Measurements from ENCODE around the gene TARBP1. TPM values are rescaled to one million over a fixed set of nuclear protein-coding genes. Genes with fewer than 3 reads are reported as not detected.

Gene TARBP1
- total RNA-seq, 1 experiment from 2014 or later: 45.5 TPM

DNA sequence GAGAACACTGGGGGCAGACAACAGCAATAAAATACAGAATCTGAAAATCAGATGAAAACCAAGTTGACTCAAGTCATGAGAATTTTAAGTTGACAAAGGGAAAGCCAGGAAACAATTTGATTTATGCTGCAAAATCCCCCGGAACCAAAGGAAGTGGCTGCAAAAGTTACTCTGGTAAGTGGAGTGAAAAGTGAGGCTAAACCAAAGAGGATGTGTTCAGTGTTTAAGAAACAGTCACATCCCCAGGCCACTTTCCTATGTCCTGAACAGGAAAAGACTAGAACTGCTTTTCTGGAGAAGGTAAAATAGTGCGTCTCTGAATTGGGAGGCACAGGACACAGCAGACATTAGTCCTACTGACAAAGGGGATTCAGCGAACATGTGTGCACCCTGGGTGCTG, 5.9 kb downstream of the TARBP1 start:
- peak overlapping the region; percentile 16 for H3K27ac Mint-ChIP-seq (ENCODE audit: low read depth, unreplicated experiment)
- ChIA-PET CTCF (interaction anchor here (1.2 kb wide), 1 partner anchor 12 kb away, joined by 3 read pairs; no protein-coding TSS in a partner anchor), POLR2A (interaction anchor here (0.9 to 1.9 kb wide), 3 partner anchors 7 to 357 kb away, joined by 3 to 5 read pairs (median 3); no protein-coding TSS in a partner anchor)
- no peaks in the 10 kb centered on the region for H3K27me3 Mint-ChIP-seq (ENCODE audit: insufficient read depth, unreplicated experiment)
- no peaks in the 10 kb centered on the region for H3K9me3 Mint-ChIP-seq (ENCODE audit: unreplicated experiment)
- peaks cover 34% of the 10 kb centered on the region for H3K4me1 Mint-ChIP-seq (ENCODE audit: insufficient read depth, unreplicated experiment)
- no TSS peak for BruUV-seq (replicated peaks)
- DNase-seq (ENCODE audit: unreplicated experiment): no peak
- intact Hi-C loops (cut with micrococcal nuclease): loop anchor here (10.0 kb wide), 2 partner anchors 148 to 692 kb away; partner anchors contain the start of gene RBM34
- H3K4me3 Mint-ChIP-seq (ENCODE audit: unreplicated experiment): no peak overlapping the region
- peaks cover 46% of the 10 kb centered on the region for H3K36me3 Mint-ChIP-seq (ENCODE audit: insufficient read depth, unreplicated experiment)
- TF ChIP-seq, protein P1, sequence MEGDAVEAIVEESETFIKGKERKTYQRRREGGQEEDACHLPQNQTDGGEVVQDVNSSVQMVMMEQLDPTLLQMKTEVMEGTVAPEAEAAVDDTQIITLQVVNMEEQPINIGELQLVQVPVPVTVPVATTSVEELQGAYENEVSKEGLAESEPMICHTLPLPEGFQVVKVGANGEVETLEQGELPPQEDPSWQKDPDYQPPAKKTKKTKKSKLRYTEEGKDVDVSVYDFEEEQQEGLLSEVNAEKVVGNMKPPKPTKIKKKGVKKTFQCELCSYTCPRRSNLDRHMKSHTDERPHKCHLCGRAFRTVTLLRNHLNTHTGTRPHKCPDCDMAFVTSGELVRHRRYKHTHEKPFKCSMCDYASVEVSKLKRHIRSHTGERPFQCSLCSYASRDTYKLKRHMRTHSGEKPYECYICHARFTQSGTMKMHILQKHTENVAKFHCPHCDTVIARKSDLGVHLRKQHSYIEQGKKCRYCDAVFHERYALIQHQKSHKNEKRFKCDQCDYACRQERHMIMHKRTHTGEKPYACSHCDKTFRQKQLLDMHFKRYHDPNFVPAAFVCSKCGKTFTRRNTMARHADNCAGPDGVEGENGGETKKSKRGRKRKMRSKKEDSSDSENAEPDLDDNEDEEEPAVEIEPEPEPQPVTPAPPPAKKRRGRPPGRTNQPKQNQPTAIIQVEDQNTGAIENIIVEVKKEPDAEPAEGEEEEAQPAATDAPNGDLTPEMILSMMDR (IDR thresholded peaks at IDR 0.05; ENCODE audit: unreplicated experiment): no peak

- ChIA-PET POLR2A (interaction anchor here (0.7 to 1.3 kb wide), 3 partner anchors 9 to 283 kb away, joined by 3 to 9 read pairs (median 3); partner anchors contain the start of gene TARBP1), CTCF (interaction anchor here (0.6 to 1.4 kb wide), 8 partner anchors 8 to 588 kb away, joined by 3 to 5 read pairs (median 3); no protein-coding TSS in a partner anchor)
- Mint-ChIP-seq H3K4me3 (ENCODE audit: unreplicated experiment) (no peak overlapping the region), H3K4me1 (ENCODE audit: insufficient read depth, unreplicated experiment) (peaks cover 15% of the 10 kb centered on the region), H3K27ac (ENCODE audit: low read depth, unreplicated experiment) (peak overlapping the region; percentile 7), H3K36me3 (ENCODE audit: insufficient read depth, unreplicated experiment) (peaks cover 82% of the 10 kb centered on the region), H3K9me3 (ENCODE audit: unreplicated experiment) (no peaks in the 10 kb centered on the region), H3K27me3 (ENCODE audit: insufficient read depth, unreplicated experiment) (no peaks in the 10 kb centered on the region)
- BruUV-seq (replicated peaks): no TSS peak
- DNase-seq (ENCODE audit: unreplicated experiment): no peak
- TF ChIP-seq, protein P1 (IDR thresholded peaks at IDR 0.05; ENCODE audit: unreplicated experiment): no peak
- intact Hi-C loops (cut with micrococcal nuclease): no loop called here
These were observed 9.6 kb downstream of the TARBP1 start for GRCh38 chr1:234469376-234469775.

DNA sequence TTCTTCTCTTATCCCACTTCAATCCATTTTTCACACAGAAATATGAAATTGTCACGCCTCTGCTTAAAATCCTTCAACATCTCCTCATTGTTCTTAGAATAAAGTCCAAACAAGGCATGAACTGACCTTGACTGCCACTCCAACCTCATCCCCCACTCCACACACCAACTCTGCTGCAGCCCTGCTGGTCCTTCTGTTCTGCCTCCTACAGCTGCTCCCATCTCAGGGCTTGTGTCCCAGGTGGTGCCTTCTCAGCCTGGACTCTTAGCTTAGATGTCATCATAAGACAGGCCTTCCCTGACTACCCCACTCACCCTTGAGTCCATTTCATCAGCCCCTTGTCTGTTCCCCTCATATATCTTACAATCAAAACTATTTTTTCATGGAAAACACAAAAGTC, 10.4 kb downstream of the TARBP1 start:
- no peak for DNase-seq (ENCODE audit: unreplicated experiment)
- no peak overlapping the region for H3K27ac Mint-ChIP-seq (ENCODE audit: low read depth, unreplicated experiment)
- TF ChIP-seq, protein P1 (IDR thresholded peaks at IDR 0.05; ENCODE audit: unreplicated experiment): no peak
- BruUV-seq (replicated peaks): no TSS peak
- H3K4me3 Mint-ChIP-seq (ENCODE audit: unreplicated experiment): no peak overlapping the region
- H3K4me1 Mint-ChIP-seq (ENCODE audit: insufficient read depth, unreplicated experiment): peaks cover 7% of the 10 kb centered on the region
- POLR2A ChIA-PET: interaction anchor here (1.3 kb wide), 2 partner anchors 9 to 10 kb away, joined by 4 to 9 read pairs; partner anchors contain the start of gene TARBP1
- no peaks in the 10 kb centered on the region for H3K9me3 Mint-ChIP-seq (ENCODE audit: unreplicated experiment)
- CTCF ChIA-PET: interaction anchor here (1.4 kb wide), 1 partner anchor 9 kb away, joined by 6 read pairs; no protein-coding TSS in a partner anchor
- intact Hi-C loops (cut with micrococcal nuclease): no loop called here
- peaks cover 78% of the 10 kb centered on the region for H3K36me3 Mint-ChIP-seq (ENCODE audit: insufficient read depth, unreplicated experiment)
- H3K27me3 Mint-ChIP-seq (ENCODE audit: insufficient read depth, unreplicated experiment): no peaks in the 10 kb centered on the region

DNA sequence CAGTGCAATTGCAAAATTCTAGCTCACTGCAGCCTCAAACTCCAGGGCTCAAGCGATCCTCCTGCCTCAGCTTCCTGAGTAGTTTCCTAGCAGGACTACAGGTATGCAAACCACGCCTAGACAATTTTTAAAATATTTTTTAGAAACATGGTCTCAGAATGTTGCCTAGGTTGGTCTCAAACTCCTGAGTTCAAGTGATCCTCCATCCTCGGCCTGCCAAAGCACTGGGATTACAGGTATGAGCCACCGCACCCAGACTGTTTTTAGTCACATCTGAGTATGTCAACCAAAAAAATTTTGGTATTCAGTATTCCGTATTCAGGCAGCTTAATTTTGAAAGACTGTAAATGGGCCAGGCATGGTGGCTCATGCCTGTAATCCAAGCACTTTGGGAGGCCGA, 11.2 kb downstream of the TARBP1 start:
- Mint-ChIP-seq H3K9me3 (ENCODE audit: unreplicated experiment) (no peaks in the 10 kb centered on the region), H3K27me3 (ENCODE audit: insufficient read depth, unreplicated experiment) (no peaks in the 10 kb centered on the region), H3K36me3 (ENCODE audit: insufficient read depth, unreplicated experiment) (peaks cover 81% of the 10 kb centered on the region), H3K4me1 (ENCODE audit: insufficient read depth, unreplicated experiment) (no peaks in the 10 kb centered on the region), H3K27ac (ENCODE audit: low read depth, unreplicated experiment) (no peak overlapping the region), H3K4me3 (ENCODE audit: unreplicated experiment) (no peak overlapping the region)
- TF ChIP-seq, protein P1 (IDR thresholded peaks at IDR 0.05; ENCODE audit: unreplicated experiment): no peak
- ChIA-PET POLR2A (interaction anchor here (0.6 to 3.8 kb wide), 8 partner anchors 8 to 944 kb away, joined by 3 to 29 read pairs (median 5); partner anchors contain the start of genes COA6 and TARBP1), CTCF (interaction anchor here (1.4 kb wide), 1 partner anchor 10 kb away, joined by 6 read pairs; no protein-coding TSS in a partner anchor)
- BruUV-seq (replicated peaks): no TSS peak
- DNase-seq (ENCODE audit: unreplicated experiment): no peak
- intact Hi-C loops (cut with micrococcal nuclease): no loop called here
